HG02678 (cell line): ENCODE measurements around the gene ANO8.
"Not testable (repeated sequence)": the region's sequence is repeated elsewhere in the genome, so short reads cannot be mapped to it uniquely, and the experiment has no call there.

ENCODE experiments used
- ATAC-seq: cut with Tn5 transposase; IDR thresholded peaks from one replicate; pipeline ENCODE4 v1.9.1; 2021; ENCODE audit warnings: mild to moderate bottlenecking, moderate library complexity; ENCODE audit not compliant: unreplicated experiment

ANO8 gene

DNA sequence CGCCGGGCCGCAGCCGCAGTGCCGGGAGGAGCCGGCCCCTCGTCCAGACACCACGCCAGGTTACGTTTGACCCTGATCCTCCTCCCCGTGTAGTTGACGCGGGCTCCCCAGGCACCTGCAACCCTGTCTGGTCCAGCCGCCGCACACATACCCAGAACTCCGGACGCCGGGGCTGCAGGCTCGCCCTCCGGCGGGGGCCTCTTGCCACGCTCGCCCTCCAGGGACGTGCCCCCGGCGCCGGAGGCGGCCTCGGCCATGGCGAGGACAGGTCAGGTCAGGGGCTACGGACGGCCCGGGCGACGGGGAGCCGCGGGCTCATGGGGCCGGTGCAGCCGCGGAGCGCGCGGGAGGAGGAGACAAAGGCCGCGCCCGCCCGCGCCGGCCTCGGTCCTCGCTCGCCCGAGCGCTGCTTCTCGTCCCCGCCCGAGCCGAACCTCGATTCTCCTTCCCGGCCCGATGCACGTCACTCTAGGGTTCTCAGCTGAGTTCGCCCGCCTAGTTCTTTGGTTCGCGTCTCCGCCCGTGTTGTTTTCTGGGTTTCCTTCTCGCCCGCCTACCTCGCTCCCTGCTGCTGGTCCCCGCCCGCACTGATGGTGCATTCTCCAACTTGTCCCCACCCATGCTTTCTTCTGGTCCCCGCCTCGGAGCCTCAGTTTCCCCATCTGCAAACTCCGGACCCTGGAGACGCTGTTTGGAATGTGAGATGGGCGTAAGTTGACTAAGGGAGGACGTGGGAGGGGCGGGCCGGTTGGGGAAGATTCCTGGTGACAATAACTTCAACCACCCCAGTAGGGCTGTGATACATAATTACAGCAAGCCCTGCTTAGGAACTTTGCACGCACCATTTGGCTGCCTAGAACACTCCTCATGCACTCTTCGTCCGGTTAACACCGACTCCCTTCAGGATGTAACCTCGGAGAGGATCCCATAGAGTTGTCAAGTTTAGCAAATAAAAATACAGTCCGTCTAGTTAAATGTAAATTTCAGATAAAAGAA, at the start of gene ANO8:
ANO8 (minus strand) TSS at position 442 of the 996 bp plus-strand sequence; CDS start at position 257, 185 bp downstream.
- peak; percentile 53 for ATAC-seq

- ATAC-seq = no peak
These were observed 45.9 kb upstream of the ANO8 start for GRCh38 chr19:17380426-17381138.

DNA sequence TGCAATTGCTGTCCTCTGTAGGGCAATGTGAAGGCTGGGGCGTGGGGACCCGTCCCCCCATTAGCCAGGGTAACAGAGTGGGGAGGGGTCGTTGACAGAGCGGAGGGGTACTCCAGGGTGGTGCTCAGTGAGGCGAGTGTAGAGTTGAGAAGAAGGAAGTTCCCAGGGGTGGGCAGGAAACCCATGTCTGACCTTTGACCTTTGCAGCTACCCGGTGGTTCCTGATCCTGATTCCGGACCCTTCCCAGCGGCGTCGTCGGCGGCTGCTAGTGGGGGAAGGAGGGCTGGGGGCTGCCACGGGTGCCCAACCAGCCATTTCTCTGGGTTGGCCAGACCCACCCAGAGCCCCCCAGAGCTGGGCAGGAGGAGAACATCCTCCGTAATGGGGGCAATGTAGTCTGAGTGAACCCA, 44.6 kb upstream of the ANO8 start:
- no peak for ATAC-seq

- no peak for ATAC-seq
These were observed 43.6 kb upstream of the ANO8 start for GRCh38 chr19:17378271-17378670.

- ATAC-seq = no peak
These were observed 42.4 kb upstream of the ANO8 start, which contains the start of gene PLVAP for GRCh38 chr19:17376935-17377600. TSS of gene PLVAP (minus strand) at chr19:17377342. CDS start at chr19:17377288, 54 bp downstream.

DNA sequence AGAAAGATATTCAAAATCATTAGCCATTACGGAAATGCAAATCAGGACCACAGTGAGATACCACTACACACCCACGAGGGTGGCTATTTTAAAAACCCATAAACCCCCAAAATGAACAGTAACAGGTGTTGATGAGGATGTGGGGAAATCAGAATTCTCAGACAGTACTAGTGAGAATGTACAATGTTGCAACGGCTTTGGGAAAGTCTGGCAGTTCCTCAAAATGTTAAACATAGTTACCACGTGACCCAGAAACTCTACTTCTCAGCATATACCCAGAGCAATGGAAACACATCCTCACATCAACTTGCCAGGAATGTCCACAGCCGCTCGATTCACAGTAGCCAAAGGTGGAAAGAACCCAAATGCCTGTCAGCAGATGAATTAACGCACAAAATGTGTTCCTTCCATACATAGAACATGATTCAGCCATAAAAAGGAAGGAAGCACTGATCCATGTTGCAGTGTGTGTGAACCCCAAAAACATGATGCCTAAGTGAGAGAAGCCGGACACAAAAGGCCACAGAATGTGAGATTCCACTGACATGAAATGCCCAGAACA, 35.5 kb upstream of the ANO8 start:
- peak; percentile 89 for ATAC-seq

- no peak for ATAC-seq
These were observed 30.7 kb upstream of the ANO8 start for GRCh38 chr19:17365361-17365760.

DNA sequence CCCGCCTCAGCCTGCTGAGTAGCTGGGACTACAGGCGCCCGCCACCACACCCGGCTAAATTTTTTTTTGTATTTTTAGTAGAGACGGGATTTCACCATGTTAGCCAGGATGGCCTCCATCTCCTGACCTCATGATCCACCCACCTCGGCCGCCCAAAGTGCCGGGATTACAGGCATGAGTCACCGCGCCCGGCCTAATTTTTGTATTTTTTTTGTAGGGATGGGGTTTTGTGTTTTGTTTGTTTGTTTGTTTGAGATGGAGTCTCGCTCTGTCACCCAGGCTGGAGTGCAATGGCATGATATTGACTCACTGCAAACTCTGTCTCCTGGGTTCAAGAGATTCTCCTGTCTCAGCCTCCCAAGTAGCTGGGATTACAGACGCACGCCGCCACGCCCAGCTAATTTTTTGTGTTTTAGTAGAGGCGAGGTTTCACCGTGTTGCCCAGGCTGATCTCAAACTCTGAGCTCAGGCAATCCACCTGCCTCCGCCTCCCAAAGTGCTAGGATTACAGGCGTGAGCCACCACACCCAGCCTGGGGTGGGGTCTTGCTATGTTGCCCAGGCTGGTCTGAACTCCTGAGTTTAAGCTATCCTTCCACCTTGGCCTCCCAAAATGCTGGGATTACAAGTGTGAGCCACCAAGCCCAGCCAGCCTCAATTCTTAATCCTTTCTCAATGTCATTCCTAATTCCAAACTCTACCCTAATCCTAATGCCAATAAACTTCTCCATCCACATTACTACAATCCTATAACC, 29.4 kb upstream of the ANO8 start:
- not testable (repeated sequence) for ATAC-seq

GRCh38 chr19:17359905-17360800, 25.5 kb upstream of the ANO8 start:
- ATAC-seq = no peak

GRCh38 chr19:17358395-17358794, 23.7 kb upstream of the ANO8 start:
- ATAC-seq = no peak

GRCh38 chr19:17357724-17358123, 23.1 kb upstream of the ANO8 start:
- ATAC-seq = no peak

- ATAC-seq = no peak
These were observed 22.5 kb upstream of the ANO8 start for GRCh38 chr19:17357078-17357666.

GRCh38 chr19:17353386-17353785, 18.7 kb upstream of the ANO8 start:
- ATAC-seq = no peak

GRCh38 chr19:17352608-17353280, 18.1 kb upstream of the ANO8 start:
- ATAC-seq = no peak

DNA sequence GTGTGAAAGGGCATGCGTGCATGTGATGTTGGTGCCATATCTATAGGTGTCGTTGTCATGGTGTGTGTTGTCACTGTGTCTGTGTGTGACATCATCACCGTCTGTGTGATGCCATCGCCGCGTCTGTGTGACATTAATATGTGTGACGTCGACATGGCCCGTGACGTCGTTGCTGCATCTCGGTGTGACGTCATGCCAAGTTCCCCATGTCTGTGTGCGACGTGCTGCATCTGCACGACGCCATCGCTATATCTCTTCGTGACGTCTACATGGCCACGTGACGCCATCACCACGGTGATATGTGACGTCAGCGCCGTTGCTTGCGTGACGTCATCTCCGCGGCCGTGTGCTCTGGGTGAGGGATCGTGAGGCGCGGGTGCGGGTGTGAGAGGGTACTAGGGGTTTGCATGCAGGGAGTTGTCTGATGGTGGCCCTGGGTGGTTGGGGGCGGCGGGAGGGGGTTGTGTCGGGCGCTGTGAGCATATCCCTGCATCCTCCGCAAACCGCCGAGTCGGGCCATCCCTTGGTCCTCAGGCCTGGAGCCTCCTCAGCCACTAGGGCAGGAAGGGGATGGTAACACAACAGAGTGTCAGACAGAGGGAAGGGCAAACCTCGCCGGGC, 17.3 kb upstream of the ANO8 start:
- no peak for ATAC-seq

DNA sequence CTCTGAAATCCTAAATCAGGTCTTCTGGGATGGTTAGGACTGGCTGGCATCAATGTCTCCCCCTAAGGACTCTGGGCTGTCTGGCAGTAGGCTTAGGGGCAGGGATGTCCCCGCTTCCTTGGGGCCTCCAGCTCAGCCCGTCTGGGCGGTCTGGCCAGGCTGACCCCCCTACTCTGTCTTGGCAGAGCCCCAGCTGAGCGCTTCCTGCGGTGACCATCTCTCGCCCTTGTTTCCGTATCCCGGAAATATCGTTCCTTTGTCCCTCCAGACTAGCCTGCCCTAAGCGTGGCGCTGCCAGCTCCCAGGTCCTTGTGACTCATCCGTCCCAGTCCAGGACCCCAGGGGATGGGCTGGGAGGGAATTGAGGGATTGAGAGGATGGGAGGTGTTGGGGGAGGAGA, 14.0 kb upstream of the ANO8 start:
- ATAC-seq = no peak

GRCh38 chr19:17347877-17348276, 13.2 kb upstream of the ANO8 start:
- ATAC-seq = no peak

DNA sequence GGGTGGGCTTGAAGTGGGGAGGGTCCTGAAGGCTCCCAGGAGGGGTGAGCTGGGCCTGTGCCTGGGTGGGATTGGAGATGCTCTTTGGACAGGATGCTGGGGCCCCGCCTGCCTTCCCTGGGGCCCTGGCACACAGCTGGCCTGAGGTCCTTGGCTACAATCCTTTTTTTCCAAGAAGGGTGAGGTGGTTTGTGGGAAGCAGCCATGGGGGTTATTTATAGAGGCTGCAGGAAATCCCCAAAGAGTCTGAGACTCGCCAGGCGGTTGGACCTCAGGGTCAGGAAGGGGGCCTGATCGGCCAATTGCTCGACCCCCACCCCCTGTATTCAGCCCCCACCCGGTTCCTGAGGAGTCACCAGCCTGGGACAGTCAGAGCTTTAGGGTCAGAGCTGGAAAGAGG, 12.7 kb upstream of the ANO8 start:
- ATAC-seq = no peak
